KMS-11 (cell line): Measurements from ENCODE around the gene ULK4.

Experiments used
- H2AFZ ChIP-seq: fragments of 200-600 bp; sonication (generic); 2 replicates; pipeline ENCODE4 v1.6.1; 2016; ENCODE audit warnings: antibody characterized with exemption, mixed run types, low read depth
- H3K27ac ChIP-seq: fragments of 200-600 bp; sonication (generic); 2 replicates; pipeline ENCODE4 v1.6.1; 2016; ENCODE audit warnings: mild to moderate bottlenecking, mixed run types
- H3K27me3 ChIP-seq: fragments of 200-600 bp; sonication (generic); 2 replicates; pipeline ENCODE4 v1.6.1; 2017; ENCODE audit warnings: mild to moderate bottlenecking, low read depth, mixed run types, moderate library complexity; ENCODE audit not compliant: insufficient read depth
- H3K36me3 ChIP-seq: fragments of 200-600 bp; sonication (generic); 2 replicates; pipeline ENCODE4 v1.6.1; 2017; ENCODE audit warnings: mild to moderate bottlenecking, mixed run types; ENCODE audit not compliant: insufficient read depth
- H3K4me1 ChIP-seq: fragments of 200-600 bp; sonication (generic); 2 replicates; pipeline ENCODE4 v1.6.1; 2016; ENCODE audit warnings: mild to moderate bottlenecking, low read depth, mixed run types; ENCODE audit not compliant: poor library complexity, severe bottlenecking
- H3K4me2 ChIP-seq: fragments of 200-600 bp; sonication (generic); 2 replicates; pipeline ENCODE4 v1.7.0; 2016; ENCODE audit warnings: mild to moderate bottlenecking, mixed run types
- H3K4me3 ChIP-seq: fragments of 200-600 bp; sonication (generic); IDR thresholded peaks from 2 replicates; pipeline ENCODE4 v1.6.1; 2017; ENCODE audit warnings: low read depth, low read length, mixed read lengths; ENCODE audit not compliant: insufficient read depth
- H3K79me2 ChIP-seq: fragments of 200-600 bp; sonication (generic); 2 replicates; pipeline ENCODE4 v1.6.1; 2016; ENCODE audit warnings: low read depth, mixed run types; ENCODE audit not compliant: insufficient read depth
- H3K9ac ChIP-seq: fragments of 200-600 bp; sonication (generic); 2 replicates; pipeline ENCODE4 v1.6.1; 2016; ENCODE audit warnings: mild to moderate bottlenecking, mixed run types
- H4K20me1 ChIP-seq: fragments of 200-600 bp; sonication (generic); 2 replicates; pipeline ENCODE4 v1.6.1; 2016; ENCODE audit warnings: mild to moderate bottlenecking, mixed run types; ENCODE audit not compliant: insufficient read depth
- TF ChIP-seq, protein P1 (sequence below): fragments of 200-600 bp; sonication (generic); conservative IDR thresholded peaks from 2 replicates; pipeline ENCODE4 v1.6.1; 2017; ENCODE audit warnings: low read depth, mild to moderate bottlenecking, antibody characterized with exemption, low read length, moderate library complexity, mixed read lengths

ULK4 gene

DNA sequence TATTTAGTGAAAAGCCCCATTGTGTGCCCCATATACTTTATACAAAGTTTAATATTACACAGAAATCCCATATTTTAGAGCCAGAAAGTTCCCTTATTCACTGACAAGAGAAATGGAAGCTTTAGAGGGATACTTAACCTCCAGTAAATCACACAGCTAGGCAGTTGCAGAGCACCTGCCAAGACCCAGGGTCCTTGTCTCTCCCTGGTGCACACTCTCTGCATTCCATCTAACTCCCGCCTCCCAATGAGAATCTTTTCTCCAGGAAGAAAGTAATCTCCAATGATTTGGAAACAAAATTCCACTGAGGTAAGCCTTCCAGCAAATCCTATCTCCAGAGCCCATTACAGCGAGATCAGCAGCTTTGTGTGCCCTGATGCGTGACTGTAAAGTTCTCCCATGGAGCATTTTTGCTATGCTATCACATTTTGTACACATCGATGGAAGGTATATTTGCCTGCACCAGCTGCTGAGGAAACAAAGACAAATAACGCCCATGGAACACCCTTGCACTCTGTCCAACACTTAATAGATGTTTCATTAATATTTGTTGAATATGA, 41.4 kb downstream of the ULK4 start:
- no peak overlapping the region for H3K9ac ChIP-seq
- H2AFZ ChIP-seq: no peak overlapping the region
- H3K36me3 ChIP-seq: no peaks in the 10 kb centered on the region
- no peaks in the 10 kb centered on the region for H4K20me1 ChIP-seq
- H3K4me1 ChIP-seq: no peaks in the 10 kb centered on the region
- no peaks in the 10 kb centered on the region for H3K79me2 ChIP-seq
- H3K27ac ChIP-seq: no peak overlapping the region
- H3K4me2 ChIP-seq: no peak overlapping the region
- no peaks in the 10 kb centered on the region for H3K27me3 ChIP-seq
- H3K4me3 ChIP-seq: no peak overlapping the region
- TF ChIP-seq, protein P1, sequence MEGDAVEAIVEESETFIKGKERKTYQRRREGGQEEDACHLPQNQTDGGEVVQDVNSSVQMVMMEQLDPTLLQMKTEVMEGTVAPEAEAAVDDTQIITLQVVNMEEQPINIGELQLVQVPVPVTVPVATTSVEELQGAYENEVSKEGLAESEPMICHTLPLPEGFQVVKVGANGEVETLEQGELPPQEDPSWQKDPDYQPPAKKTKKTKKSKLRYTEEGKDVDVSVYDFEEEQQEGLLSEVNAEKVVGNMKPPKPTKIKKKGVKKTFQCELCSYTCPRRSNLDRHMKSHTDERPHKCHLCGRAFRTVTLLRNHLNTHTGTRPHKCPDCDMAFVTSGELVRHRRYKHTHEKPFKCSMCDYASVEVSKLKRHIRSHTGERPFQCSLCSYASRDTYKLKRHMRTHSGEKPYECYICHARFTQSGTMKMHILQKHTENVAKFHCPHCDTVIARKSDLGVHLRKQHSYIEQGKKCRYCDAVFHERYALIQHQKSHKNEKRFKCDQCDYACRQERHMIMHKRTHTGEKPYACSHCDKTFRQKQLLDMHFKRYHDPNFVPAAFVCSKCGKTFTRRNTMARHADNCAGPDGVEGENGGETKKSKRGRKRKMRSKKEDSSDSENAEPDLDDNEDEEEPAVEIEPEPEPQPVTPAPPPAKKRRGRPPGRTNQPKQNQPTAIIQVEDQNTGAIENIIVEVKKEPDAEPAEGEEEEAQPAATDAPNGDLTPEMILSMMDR: no peak

- H3K27me3 ChIP-seq: no peaks in the 10 kb centered on the region
- H3K4me1 ChIP-seq: no peaks in the 10 kb centered on the region
- TF ChIP-seq, protein P1: no peak
- H3K4me3 ChIP-seq: no peak overlapping the region
- no peak overlapping the region for H3K27ac ChIP-seq
- no peak overlapping the region for H3K9ac ChIP-seq
- no peaks in the 10 kb centered on the region for H4K20me1 ChIP-seq
- no peak overlapping the region for H2AFZ ChIP-seq
- no peaks in the 10 kb centered on the region for H3K79me2 ChIP-seq
- no peaks in the 10 kb centered on the region for H3K36me3 ChIP-seq
- H3K4me2 ChIP-seq: no peak overlapping the region
These were observed 46.5 kb downstream of the ULK4 start for GRCh38 chr3:41915353-41915752.

- Histone ChIP-seq H3K27me3 (no peaks in the 10 kb centered on the region), H3K4me3 (no peak overlapping the region), H3K36me3 (no peaks in the 10 kb centered on the region), H3K4me2 (no peak overlapping the region), H3K79me2 (no peaks in the 10 kb centered on the region), H3K4me1 (no peaks in the 10 kb centered on the region), H2AFZ (no peak overlapping the region), H4K20me1 (no peaks in the 10 kb centered on the region), H3K9ac (no peak overlapping the region), H3K27ac (no peak overlapping the region)
- TF ChIP-seq, protein P1: no peak
These were observed 49.6 kb downstream of the ULK4 start for GRCh38 chr3:41912280-41912679.

DNA sequence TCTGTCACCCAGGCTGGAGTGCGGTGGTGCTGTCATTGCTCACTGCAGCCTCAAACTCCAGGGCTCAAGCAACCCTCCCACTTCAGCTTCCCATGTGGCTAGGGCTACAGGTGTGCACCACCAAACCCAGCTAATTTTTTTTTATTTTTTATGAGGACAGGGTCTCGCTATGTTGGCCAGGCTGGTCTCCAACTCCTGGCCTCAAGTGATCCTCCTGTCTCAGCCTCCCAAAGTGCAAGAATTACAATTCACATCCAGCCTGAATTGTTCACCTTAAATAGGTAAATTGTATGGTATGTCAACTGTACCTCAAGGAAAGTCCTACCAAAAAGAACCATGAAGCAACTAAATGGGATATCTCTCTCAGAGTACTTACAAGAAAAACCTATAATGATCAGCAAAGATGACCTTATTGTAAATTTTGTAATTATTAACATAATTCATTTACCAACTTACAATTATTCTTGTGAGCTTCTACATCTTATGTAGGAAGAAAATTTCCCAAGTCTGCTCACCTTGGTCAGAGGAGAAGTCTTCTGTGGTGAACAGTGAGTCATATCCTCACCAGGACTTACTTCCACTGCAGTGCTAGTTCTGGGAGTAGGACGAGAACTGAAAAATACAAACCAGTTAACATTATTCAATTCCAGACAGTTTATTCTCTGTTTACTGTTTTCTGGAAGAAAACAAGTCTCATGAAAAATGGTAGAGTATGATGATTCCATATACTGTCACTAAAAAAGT, 54.4 kb downstream of the ULK4 start:
- no peaks in the 10 kb centered on the region for H3K79me2 ChIP-seq
- no peaks in the 10 kb centered on the region for H4K20me1 ChIP-seq
- TF ChIP-seq, protein P1: no peak
- H3K36me3 ChIP-seq: no peaks in the 10 kb centered on the region
- H3K27ac ChIP-seq: no peak overlapping the region
- H3K27me3 ChIP-seq: no peaks in the 10 kb centered on the region
- no peak overlapping the region for H3K9ac ChIP-seq
- H3K4me1 ChIP-seq: no peaks in the 10 kb centered on the region
- H3K4me2 ChIP-seq: no peak overlapping the region
- no peak overlapping the region for H3K4me3 ChIP-seq
- no peak overlapping the region for H2AFZ ChIP-seq
